GM12878 (cell line): ENCODE results near the gene MANBA.

Experiments
- CEBPB ChIP-seq, 2 experiments: fragments of 150-350 bp in 1 of 2; IDR thresholded peaks; 2 replicates each; pipeline ENCODE4 v1.6.1; 2012 to 2014; ENCODE audit warnings: low read depth in 2 of 2, low read length in 2 of 2, borderline replicate concordance in 1 of 2, inconsistent platforms in 1 of 2
- HSF1 ChIP-seq: fragments of 150-350 bp; IDR thresholded peaks from 2 replicates; pipeline ENCODE4 v1.6.1; 2014; ENCODE audit warnings: mild to moderate bottlenecking, low read depth, low read length
- NR2C2 ChIP-seq: IDR thresholded peaks from 2 replicates; pipeline ENCODE4 v1.6.1; 2011; ENCODE audit warnings: borderline replicate concordance, low read depth; ENCODE audit not compliant: control insufficient read depth, insufficient read length
- RBBP5 ChIP-seq: fragments of 200-600 bp; sonication (generic); conservative IDR thresholded peaks from 2 replicates; pipeline ENCODE4 v1.6.1; 2016
- REST ChIP-seq: IDR thresholded peaks from 2 replicates; pipeline ENCODE4 v1.6.1; 2012; ENCODE audit warnings: mild to moderate bottlenecking, low read depth, low read length
- TAF1 ChIP-seq: IDR thresholded peaks from 2 replicates; pipeline ENCODE4 v1.6.1; 2011; ENCODE audit warnings: mild to moderate bottlenecking, low read depth, low read length, borderline replicate concordance
- TBL1XR1 ChIP-seq: IDR thresholded peaks from 2 replicates; pipeline ENCODE4 v1.6.1; 2012; ENCODE audit warnings: low read depth, low read length, improper control_type of control experiment

- TF ChIP-seq REST, result no peak
- no peak for TF ChIP-seq CEBPB (IDR thresholded peaks at IDR 0.05; ENCODE audit: borderline replicate concordance in 1 of 2, low read depth in 2 of 2, low read length in 2 of 2)
- TF ChIP-seq RBBP5, result no peak
- no peak for TF ChIP-seq HSF1
- no peak for TF ChIP-seq TBL1XR1
- no peak for TF ChIP-seq TAF1
- no peak for TF ChIP-seq NR2C2
Observed at GRCh38 chr4:102632241-102633065, 128.3 kb downstream of the MANBA start.
